GM10266 (cell line): Measurements from ENCODE around the gene KCTD17.

Experiments
- DNase-seq: peaks from one replicate; pipeline ENCODE4 v3.0.0; 2012; ENCODE audit errors: extremely low spot score
- TF ChIP-seq, protein P1 (sequence below): IDR thresholded peaks from 2 replicates; pipeline ENCODE4 v1.5.1; 2012; ENCODE audit warnings: mild to moderate bottlenecking, low read depth; ENCODE audit not compliant: control insufficient read depth, insufficient read depth; ENCODE audit errors: missing control alignments

Gene KCTD17

DNA sequence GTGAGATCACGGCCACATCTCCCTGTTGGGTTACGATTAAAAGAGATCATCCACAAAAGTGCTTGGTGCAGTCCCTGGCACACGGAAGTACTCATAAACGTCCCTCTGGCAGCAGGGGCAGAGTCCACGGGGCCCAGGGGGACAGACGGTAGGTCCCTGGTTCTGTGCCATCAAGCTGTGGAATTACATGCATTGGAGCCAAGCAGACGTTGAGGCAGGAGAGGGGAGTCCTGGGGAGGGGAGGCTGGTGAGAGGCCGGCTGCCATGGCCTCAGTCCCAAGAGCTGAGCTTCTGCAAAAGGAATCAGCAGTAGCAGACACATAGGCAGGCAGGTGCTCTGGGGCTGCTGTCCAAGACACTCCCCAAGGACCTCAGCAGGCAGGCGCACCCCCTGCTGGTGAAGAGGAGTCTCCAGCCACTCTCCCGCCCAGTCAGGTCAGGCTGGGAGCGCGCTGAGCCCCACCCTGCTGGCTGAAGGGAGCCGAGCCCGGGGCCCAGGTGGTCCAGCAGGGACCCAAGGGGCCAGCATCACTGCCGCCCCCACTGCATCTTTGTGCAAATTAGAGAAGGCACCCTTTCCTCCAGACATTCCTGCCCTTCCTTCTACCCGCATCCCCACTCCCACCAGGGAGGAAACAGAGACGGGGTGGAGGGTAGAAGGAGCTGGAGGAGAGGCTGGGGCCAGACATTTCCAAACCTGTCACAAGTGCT, 7.6 kb upstream of the KCTD17 start:
- peak; percentile 89 for DNase-seq

DNA sequence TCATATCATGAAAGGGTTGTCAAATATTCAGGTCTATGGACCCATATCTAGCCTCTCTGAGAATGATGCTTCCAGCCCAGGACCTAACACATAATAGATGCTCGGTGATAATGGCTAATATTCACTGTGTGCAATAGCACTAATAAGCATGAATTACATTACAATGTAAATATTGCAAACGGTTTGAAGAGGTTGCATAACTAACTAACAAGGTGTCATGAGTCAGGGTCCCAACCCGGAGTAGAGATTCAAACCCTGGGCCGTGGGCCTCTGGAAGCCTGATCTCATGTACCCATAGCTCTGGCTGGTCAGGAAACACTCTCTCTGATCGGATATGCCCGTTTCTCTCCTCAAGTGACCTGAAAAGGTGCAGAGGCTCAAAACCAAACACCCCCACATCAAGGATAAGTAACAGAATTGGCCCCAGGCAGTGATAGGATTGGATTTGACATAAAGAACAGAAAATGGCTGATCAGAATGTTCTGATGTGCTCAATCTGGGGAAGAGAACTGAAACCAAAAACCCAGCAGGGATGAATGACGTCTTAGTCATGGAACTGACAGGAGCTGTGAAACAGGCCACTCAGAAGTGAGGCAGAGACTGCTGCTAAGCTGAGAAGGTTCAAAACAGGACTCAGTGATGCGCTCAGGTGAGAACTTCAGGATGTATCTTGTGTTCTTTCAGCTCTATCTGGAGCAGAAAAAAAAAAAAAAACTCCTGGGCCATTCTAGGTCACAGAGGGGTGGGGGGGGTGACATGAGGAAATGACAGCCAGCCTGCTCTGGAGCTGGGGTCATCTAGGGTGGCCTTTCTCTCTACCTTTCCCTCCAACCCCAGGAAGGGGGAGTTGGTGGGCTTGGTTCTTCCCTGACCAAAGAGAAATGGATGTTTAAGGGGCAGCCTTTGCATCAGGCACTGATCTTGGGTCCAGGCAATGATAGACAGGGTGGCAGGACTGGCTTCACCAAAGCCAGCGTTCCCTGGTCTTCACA, 6.6 kb upstream of the KCTD17 start:
- TF ChIP-seq, protein P1, sequence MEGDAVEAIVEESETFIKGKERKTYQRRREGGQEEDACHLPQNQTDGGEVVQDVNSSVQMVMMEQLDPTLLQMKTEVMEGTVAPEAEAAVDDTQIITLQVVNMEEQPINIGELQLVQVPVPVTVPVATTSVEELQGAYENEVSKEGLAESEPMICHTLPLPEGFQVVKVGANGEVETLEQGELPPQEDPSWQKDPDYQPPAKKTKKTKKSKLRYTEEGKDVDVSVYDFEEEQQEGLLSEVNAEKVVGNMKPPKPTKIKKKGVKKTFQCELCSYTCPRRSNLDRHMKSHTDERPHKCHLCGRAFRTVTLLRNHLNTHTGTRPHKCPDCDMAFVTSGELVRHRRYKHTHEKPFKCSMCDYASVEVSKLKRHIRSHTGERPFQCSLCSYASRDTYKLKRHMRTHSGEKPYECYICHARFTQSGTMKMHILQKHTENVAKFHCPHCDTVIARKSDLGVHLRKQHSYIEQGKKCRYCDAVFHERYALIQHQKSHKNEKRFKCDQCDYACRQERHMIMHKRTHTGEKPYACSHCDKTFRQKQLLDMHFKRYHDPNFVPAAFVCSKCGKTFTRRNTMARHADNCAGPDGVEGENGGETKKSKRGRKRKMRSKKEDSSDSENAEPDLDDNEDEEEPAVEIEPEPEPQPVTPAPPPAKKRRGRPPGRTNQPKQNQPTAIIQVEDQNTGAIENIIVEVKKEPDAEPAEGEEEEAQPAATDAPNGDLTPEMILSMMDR: no peak
- no peak for DNase-seq

More for the DNA sequence above, 7.6 kb upstream of the KCTD17 start:
- TF ChIP-seq, protein P1: peak; percentile 85

DNA sequence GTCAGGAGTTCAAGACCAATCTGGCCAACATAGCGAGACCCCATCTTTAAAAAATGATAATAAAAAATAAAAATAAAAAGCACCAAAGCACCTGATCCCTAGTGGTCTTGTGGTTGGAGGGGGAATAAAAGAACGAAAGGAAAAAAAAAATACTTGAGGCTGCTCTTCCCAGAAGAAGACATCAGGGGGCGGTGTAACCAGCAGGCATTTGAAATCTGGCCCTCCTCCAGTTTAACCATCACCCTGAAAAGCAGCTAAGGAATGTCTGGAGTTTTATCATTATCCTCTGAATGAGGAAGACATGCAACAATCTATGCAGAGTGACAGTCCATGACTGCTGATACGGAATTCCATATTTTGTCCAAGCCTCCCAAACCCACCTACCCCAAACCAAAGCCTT, 5.6 kb upstream of the KCTD17 start:
- TF ChIP-seq, protein P1: peak; percentile 33

DNA sequence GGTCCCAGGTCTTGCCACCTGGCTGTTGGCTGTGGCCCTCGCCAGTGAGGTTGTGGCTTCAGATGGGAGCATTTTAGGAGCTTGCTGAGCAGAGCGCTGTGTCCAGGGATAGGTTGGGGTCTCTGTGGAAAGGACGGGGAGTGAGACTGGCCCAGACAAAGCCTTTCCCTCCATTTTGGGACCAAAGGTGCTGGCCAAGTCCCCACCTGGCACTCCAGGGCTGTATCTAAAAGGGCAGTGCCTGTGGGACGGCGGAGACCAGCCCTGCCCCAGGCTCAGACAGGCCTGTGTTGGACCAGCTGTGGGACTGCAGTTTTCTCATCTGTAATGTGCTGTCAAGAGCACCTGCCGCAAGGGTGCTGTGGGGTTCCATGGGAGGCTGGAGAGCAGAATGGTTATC, 5.0 kb upstream of the KCTD17 start:
- TF ChIP-seq, protein P1: no peak
- DNase-seq: no peak

More for the DNA sequence above, 5.6 kb upstream of the KCTD17 start:
- peak; percentile 62 for DNase-seq

DNA sequence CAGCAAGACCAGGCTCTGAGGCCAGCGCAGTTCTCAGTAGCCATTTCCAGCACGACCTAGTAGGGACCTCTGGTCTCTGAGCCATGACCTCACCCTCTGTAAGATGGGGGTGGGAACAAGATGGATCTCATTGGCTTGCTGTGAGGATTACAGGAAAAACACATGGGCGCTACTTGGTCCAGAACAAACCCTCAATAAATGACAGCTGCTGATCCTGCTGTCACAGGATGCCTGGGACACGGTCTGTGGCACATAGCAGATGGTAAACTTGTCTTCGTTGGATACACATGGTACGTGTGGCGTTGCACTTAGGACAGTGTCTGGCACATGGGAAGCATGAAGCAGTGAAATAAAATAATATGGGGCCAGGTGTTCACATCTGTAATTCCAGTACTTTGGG, 4.5 kb upstream of the KCTD17 start:
- TF ChIP-seq, protein P1: no peak
- DNase-seq: no peak

DNA sequence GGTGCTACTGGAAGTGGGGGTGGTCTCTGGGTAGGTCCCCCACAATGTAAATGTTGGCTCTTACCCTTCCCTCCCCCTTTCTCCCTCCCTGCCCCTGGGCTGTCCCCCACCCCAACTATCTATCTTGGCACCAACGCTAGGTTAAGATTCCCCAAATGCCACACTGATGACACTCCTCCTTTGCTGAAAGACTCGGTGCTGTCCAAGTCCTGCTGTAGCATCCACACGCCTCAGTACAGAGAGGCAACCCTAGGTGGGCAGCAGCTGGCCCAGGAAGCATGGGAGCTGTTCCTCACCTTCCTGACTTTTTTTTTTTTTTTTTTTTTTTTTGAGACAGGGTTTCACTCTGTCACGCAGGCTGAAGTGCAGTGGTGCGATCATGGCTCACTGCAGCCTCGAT, 3.4 kb upstream of the KCTD17 start:
- no peak for DNase-seq

More for the DNA sequence above, 3.4 kb upstream of the KCTD17 start:
- TF ChIP-seq, protein P1: no peak
